T-helper 17 cell (primary cell): ENCODE measurements around the gene CSN1S1. TPM values are rescaled to one million over a fixed set of nuclear protein-coding genes. Genes with fewer than 3 reads are reported as not detected.
"Not testable (repeated sequence)": the region's sequence is repeated elsewhere in the genome, so short reads cannot be mapped to it uniquely, and the experiment has no call there.

ENCODE experiments used
- ATAC-seq: fragments of 150-1000 bp; cut with Tn5 transposase; 2 replicates; pipeline ENCODE4 v1.10.0; 2021; ENCODE audit warnings: mild to moderate bottlenecking, moderate library complexity
- DNase-seq, 3 donors: peaks; one replicate each; pipeline versions ENCODE4 v3.0.0 to v3.0.0-alpha.2; 2020 to 2021
- H3K9me3 ChIP-seq: one replicate; pipeline ENCODE4 v1.7.0; 2013; ENCODE audit warnings: low read length, mild to moderate bottlenecking; ENCODE audit not compliant: control insufficient read depth, poor library complexity, severe bottlenecking
- H3K27ac Mint-ChIP-seq: one replicate; pipeline ENCODE4 v1.8.0; 2022; ENCODE audit warnings: mild to moderate bottlenecking, moderate library complexity, mixed read lengths
- H3K27me3 Mint-ChIP-seq: one replicate; pipeline ENCODE4 v1.8.0; 2022; ENCODE audit warnings: mixed read lengths
- H3K36me3 Mint-ChIP-seq: one replicate; pipeline ENCODE4 v1.8.0; 2022; ENCODE audit warnings: low read depth, mixed read lengths
- H3K4me1 Mint-ChIP-seq: one replicate; pipeline ENCODE4 v1.8.0; 2022; ENCODE audit warnings: mild to moderate bottlenecking, mixed read lengths
- H3K4me3 Mint-ChIP-seq: one replicate; pipeline ENCODE4 v1.8.0; 2022; ENCODE audit warnings: mild to moderate bottlenecking, moderate library complexity, mixed read lengths
- total RNA-seq, 4 donors: library from RNA in 2 of 4; stranded (reverse) in 2 of 4; gene quantifications; one replicate each; pipeline ENCODE4 v1.2.3 and lab custom pipeline; 2022 to 2026

CSN1S1 gene, protein sequence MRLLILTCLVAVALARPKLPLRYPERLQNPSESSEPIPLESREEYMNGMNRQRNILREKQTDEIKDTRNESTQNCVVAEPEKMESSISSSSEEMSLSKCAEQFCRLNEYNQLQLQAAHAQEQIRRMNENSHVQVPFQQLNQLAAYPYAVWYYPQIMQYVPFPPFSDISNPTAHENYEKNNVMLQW
- total RNA-seq (not detected), total RNA-seq (lab: John Stamatoyannopoulos, UW) (0 reads per million in 2 donors)

GRCh38 chr4:69930768-69931167, at the start of gene CSN1S1:
Gene CSN1S1 (plus strand): TSS chr4:69931068. CDS start chr4:69932556, 1,488 bp downstream.
- no peak within 1 kb of the TSS for H3K27ac Mint-ChIP-seq
- H3K9me3 ChIP-seq, result no peaks in the 10 kb centered on the region
- no peaks in the 10 kb centered on the region for H3K27me3 Mint-ChIP-seq
- no peaks in the 10 kb centered on the region for H3K4me1 Mint-ChIP-seq
- no peak for ATAC-seq
- DNase-seq, result no peak
- no peak within 1 kb of the TSS for H3K4me3 Mint-ChIP-seq
- no peaks in the 10 kb centered on the region for H3K36me3 Mint-ChIP-seq

- no peaks in the 10 kb centered on the region for H3K9me3 ChIP-seq
- no peaks in the 10 kb centered on the region for H3K4me1 Mint-ChIP-seq
- ATAC-seq (peak; percentile 69), DNase-seq (no peak)
- no peak overlapping the region for H3K27ac Mint-ChIP-seq
- H3K27me3 Mint-ChIP-seq, result no peaks in the 10 kb centered on the region
- H3K36me3 Mint-ChIP-seq, result peaks cover 3% of the 10 kb centered on the region
- no peak overlapping the region for H3K4me3 Mint-ChIP-seq
Measured at GRCh38 chr4:69881173-69881773, 49.6 kb upstream of the CSN1S1 start.

GRCh38 chr4:69882150-69882549, 48.7 kb upstream of the CSN1S1 start:
- H3K4me3 Mint-ChIP-seq, result no peak overlapping the region
- no peaks in the 10 kb centered on the region for H3K27me3 Mint-ChIP-seq
- H3K36me3 Mint-ChIP-seq, result peaks cover 3% of the 10 kb centered on the region
- no peaks in the 10 kb centered on the region for H3K9me3 ChIP-seq
- DNase-seq (no peak), ATAC-seq (no peak)
- H3K27ac Mint-ChIP-seq, result no peak overlapping the region
- no peaks in the 10 kb centered on the region for H3K4me1 Mint-ChIP-seq

DNA sequence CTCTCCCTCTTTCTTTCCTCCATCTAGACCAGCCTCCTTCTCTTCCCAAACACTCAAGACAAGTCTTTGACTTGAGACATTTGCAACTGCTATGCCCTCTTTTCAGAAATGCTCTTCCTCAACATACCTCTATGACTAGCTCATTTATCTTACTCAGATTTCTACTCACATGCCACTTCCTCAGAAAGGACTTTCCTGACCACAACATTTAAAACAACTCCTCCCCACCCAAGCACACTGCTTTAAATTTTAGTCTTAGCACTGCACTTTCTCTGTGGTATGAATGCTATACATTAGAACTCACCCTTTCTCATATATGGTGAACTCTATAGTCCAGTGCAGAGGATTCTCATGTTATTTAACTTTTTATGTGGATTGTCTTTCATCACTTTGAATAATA, 42.5 kb upstream of the CSN1S1 start:
- ATAC-seq (no peak), DNase-seq (no peak)
- H3K4me3 Mint-ChIP-seq, result no peak overlapping the region

DNA sequence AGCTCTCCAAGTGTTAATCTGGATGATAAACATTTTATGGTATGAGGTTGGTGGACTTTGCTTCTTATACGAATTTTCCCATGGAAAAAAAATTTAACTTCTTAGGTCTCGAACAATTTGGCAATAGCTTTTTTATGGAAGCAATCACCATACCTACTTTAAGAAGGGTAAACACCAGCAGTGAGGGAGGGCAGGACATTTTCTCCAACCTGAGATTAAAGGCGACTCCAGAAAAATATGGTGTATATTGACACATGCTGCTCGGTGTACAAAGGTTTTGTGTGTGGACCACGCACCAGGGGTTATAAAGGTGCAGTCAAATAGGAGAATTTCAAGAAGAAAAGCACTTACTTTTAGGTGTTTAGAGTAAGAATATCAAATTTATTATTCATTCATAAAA, 36.7 kb upstream of the CSN1S1 start:
- no peak for ATAC-seq
- H3K9me3 ChIP-seq, result no peaks in the 10 kb centered on the region
- Mint-ChIP-seq H3K27me3 (peaks cover 6% of the 10 kb centered on the region), H3K4me1 (no peaks in the 10 kb centered on the region), H3K27ac (no peak overlapping the region), H3K4me3 (no peak overlapping the region), H3K36me3 (peaks cover 2% of the 10 kb centered on the region)
- DNase-seq, result no peak

More for the DNA sequence above, 42.5 kb upstream of the CSN1S1 start:
- no peak overlapping the region for H3K27ac Mint-ChIP-seq
- H3K27me3 Mint-ChIP-seq, result no peaks in the 10 kb centered on the region
- H3K9me3 ChIP-seq, result no peaks in the 10 kb centered on the region
- H3K36me3 Mint-ChIP-seq, result no peaks in the 10 kb centered on the region
- H3K4me1 Mint-ChIP-seq, result peaks cover 4% of the 10 kb centered on the region

DNA sequence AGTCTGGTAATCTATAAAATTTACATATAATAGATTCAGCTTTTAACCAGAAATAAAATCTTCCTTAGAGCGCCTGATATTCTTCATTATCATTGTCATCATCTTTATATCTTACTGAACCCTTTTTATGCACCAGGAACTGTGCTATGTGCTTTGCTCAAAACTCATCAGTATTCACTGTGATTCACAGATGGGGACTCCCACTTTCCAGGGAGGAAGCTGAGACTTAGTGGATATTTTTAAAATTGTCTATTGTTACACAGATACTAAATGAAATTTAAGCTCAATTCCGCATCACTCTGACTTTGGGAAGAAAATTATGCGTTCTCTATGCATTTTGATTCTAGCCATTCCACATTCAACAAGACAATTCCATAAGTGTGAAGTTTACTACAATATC, 36.1 kb upstream of the CSN1S1 start:
- ATAC-seq, result no peak
- H3K4me1 Mint-ChIP-seq, result no peaks in the 10 kb centered on the region
- H3K36me3 Mint-ChIP-seq, result peaks cover 2% of the 10 kb centered on the region
- H3K27me3 Mint-ChIP-seq, result peaks cover 6% of the 10 kb centered on the region
- no peak overlapping the region for H3K4me3 Mint-ChIP-seq
- H3K27ac Mint-ChIP-seq, result no peak overlapping the region
- no peak for DNase-seq
- H3K9me3 ChIP-seq, result no peaks in the 10 kb centered on the region

DNA sequence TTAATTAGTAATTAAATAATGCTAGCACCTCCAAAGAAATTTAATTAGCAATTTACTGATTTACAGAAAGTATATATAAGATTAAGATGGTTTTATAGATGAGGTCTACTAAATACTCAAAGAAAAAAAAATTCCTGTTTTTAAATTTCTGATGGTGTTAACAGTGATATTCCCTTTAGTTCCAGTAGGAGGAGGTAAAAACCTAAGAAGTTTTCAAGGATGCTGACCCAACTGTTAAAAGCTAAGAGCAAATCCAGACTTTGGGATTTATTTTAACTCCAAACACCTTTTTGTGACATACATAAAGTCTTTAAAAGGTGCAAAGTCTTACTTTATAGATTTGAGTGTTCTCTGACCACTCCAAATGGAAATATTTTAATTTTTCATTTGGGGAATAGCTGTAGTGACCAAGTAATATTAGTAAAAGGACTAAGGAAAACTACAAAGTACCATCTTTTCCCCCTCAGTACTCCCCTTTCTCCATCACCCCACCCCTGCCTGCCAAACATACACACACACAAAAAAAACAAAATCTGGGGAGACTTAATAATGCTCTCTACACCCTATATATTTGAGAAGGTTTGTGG, 34.2 kb upstream of the CSN1S1 start:
- Mint-ChIP-seq H3K4me3 (no peak overlapping the region), H3K27me3 (peaks cover 6% of the 10 kb centered on the region), H3K27ac (no peak overlapping the region), H3K4me1 (no peaks in the 10 kb centered on the region), H3K36me3 (peaks cover 2% of the 10 kb centered on the region)
- no peaks in the 10 kb centered on the region for H3K9me3 ChIP-seq
- DNase-seq, result no peak
- no peak for ATAC-seq

- H3K9me3 ChIP-seq, result no peaks in the 10 kb centered on the region
- no peak for DNase-seq
- Mint-ChIP-seq H3K4me1 (no peaks in the 10 kb centered on the region), H3K36me3 (no peaks in the 10 kb centered on the region), H3K27ac (no peak overlapping the region), H3K27me3 (no peaks in the 10 kb centered on the region), H3K4me3 (no peak overlapping the region)
- ATAC-seq, result no peak
Measured at GRCh38 chr4:69907151-69907550, 23.7 kb upstream of the CSN1S1 start.

GRCh38 chr4:69909195-69909594, 21.7 kb upstream of the CSN1S1 start:
- Mint-ChIP-seq H3K36me3 (no peaks in the 10 kb centered on the region), H3K27me3 (no peaks in the 10 kb centered on the region), H3K27ac (no peak overlapping the region), H3K4me1 (no peaks in the 10 kb centered on the region), H3K4me3 (no peak overlapping the region)
- ATAC-seq (no peak), DNase-seq (no peak)
- no peaks in the 10 kb centered on the region for H3K9me3 ChIP-seq

DNA sequence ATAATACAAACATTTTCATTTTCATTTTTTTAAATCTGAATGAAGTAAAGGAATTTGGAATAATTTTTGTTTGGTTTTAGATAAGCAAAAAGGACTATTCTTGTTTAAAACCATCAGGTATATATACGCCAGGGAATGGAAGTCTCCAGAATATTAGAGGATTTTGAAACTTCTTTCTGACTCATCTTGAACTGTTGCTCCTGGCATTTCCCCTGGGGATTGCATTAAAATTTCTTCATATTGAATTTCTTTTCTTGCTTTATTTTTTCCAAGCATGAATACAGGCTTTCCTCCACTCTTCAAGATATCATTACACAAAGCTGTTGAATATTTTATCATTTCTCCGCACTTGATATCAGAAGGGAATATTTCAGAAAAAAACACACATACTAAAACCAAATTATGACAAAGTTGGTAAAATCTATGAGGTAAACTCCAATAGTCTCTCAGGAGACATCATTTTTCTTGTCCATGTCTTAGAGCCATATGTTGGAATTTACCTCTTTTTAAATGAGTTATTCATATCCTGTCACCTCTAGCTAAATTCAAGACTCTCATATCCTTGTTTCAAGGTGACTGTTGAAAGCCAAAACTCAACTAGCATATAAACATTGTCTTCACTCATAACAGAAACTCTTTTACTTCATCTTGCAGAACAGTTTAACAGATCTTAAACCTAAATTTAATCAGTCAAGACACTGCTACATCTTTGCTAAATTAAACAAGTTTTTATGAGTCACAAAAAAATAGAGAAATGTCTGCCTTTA, 20.7 kb upstream of the CSN1S1 start:
- Mint-ChIP-seq H3K27ac (no peak overlapping the region), H3K36me3 (no peaks in the 10 kb centered on the region), H3K4me1 (no peaks in the 10 kb centered on the region), H3K4me3 (no peak overlapping the region), H3K27me3 (no peaks in the 10 kb centered on the region)
- H3K9me3 ChIP-seq, result no peaks in the 10 kb centered on the region
- DNase-seq, result no peak
- ATAC-seq, result no peak

DNA sequence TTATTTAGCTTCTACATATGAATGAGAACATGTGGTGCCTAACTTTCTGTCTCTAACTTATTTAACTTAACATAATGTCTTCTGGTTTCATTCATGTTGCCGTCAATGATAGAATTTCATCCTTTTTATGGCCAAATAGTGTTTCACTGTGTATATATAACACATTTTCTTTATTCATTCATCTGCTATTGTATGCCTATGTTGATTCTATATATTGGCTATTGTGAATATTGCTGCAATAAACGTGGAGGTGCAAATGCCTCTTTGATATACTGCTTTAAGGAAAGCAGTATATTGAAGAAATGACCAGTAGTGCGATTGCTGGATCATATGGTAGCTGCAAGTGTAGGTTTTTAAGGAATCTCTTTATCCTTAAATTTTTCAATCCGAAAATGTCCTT, 10.0 kb upstream of the CSN1S1 start:
- H3K27ac Mint-ChIP-seq, result no peak overlapping the region
- ATAC-seq, result no peak

GRCh38 chr4:69923782-69924410, 7.0 kb upstream of the CSN1S1 start:
- not testable (repeated sequence) for H3K4me1 Mint-ChIP-seq, H3K36me3 Mint-ChIP-seq, DNase-seq, H3K27ac Mint-ChIP-seq, ATAC-seq, H3K4me3 Mint-ChIP-seq, H3K9me3 ChIP-seq, H3K27me3 Mint-ChIP-seq

More for the DNA sequence above, 10.0 kb upstream of the CSN1S1 start:
- no peaks in the 10 kb centered on the region for H3K36me3 Mint-ChIP-seq
- H3K4me3 Mint-ChIP-seq, result no peak overlapping the region
- no peaks in the 10 kb centered on the region for H3K27me3 Mint-ChIP-seq
- no peaks in the 10 kb centered on the region for H3K9me3 ChIP-seq
- DNase-seq, result no peak
- peaks cover 2% of the 10 kb centered on the region for H3K4me1 Mint-ChIP-seq

GRCh38 chr4:69934150-69934549, 3.3 kb downstream of the CSN1S1 start:
- Mint-ChIP-seq H3K4me3 (no peak overlapping the region), H3K4me1 (no peaks in the 10 kb centered on the region), H3K27me3 (no peaks in the 10 kb centered on the region), H3K36me3 (no peaks in the 10 kb centered on the region), H3K27ac (no peak overlapping the region)
- ATAC-seq (no peak), DNase-seq (no peak)
- no peaks in the 10 kb centered on the region for H3K9me3 ChIP-seq
